GM19463 (cell line): ENCODE measurements around the gene ZDHHC14.

Experiments
- ATAC-seq: cut with Tn5 transposase; IDR thresholded peaks from one replicate; pipeline ENCODE4 v1.9.1; 2021; ENCODE audit warnings: mild to moderate bottlenecking, moderate library complexity; ENCODE audit not compliant: unreplicated experiment

The ZDHHC14 gene

GRCh38 chr6:157487110-157487773, 106.3 kb downstream of the ZDHHC14 start:
- no peak for ATAC-seq

GRCh38 chr6:157488058-157488457, 107.1 kb downstream of the ZDHHC14 start:
- ATAC-seq, result no peak

- ATAC-seq, result no peak
Measured at GRCh38 chr6:157488716-157489118, 107.7 kb downstream of the ZDHHC14 start.

- ATAC-seq, result no peak
Measured at GRCh38 chr6:157490611-157491269, 109.8 kb downstream of the ZDHHC14 start.

GRCh38 chr6:157491571-157492232, 110.7 kb downstream of the ZDHHC14 start:
- no peak for ATAC-seq

- no peak for ATAC-seq
Measured at GRCh38 chr6:157492249-157492648, 111.3 kb downstream of the ZDHHC14 start.

GRCh38 chr6:157492741-157493140, 111.8 kb downstream of the ZDHHC14 start:
- no peak for ATAC-seq

GRCh38 chr6:157493173-157493572, 112.2 kb downstream of the ZDHHC14 start:
- no peak for ATAC-seq

- ATAC-seq, result no peak
Measured at GRCh38 chr6:157493576-157493975, 112.6 kb downstream of the ZDHHC14 start.

GRCh38 chr6:157494132-157494710, 113.2 kb downstream of the ZDHHC14 start:
- no peak for ATAC-seq

- ATAC-seq, result no peak
Measured at GRCh38 chr6:157496534-157497095, 115.6 kb downstream of the ZDHHC14 start.

- no peak for ATAC-seq
Measured at GRCh38 chr6:157497579-157497978, 116.6 kb downstream of the ZDHHC14 start.

- no peak for ATAC-seq
Measured at GRCh38 chr6:157498817-157499216, 117.8 kb downstream of the ZDHHC14 start.

- ATAC-seq, result no peak
Measured at GRCh38 chr6:157500022-157500421, 119.0 kb downstream of the ZDHHC14 start.

- ATAC-seq, result no peak
Measured at GRCh38 chr6:157503018-157503747, 122.2 kb downstream of the ZDHHC14 start.

GRCh38 chr6:157505912-157506491, 125.0 kb downstream of the ZDHHC14 start:
- ATAC-seq, result no peak

GRCh38 chr6:157510323-157511188, 129.6 kb downstream of the ZDHHC14 start:
- ATAC-seq, result no peak

- ATAC-seq, result no peak
Measured at GRCh38 chr6:157511682-157512381, 130.8 kb downstream of the ZDHHC14 start.

GRCh38 chr6:157512382-157512682, 131.3 kb downstream of the ZDHHC14 start:
- ATAC-seq, result no peak
